Measurements from ENCODE around the gene KCNK13. TPM values are rescaled to one million over a fixed set of nuclear protein-coding genes. Genes with fewer than 3 reads are reported as not detected.

Gene KCNK13
- polyA plus RNA-seq, 1 donor (not counting 4 experiments of a cell fraction or from before 2014, with no cell fraction given), result 0.03 TPM

GRCh38 chr14:90111895-90112534, 50.2 kb downstream of the KCNK13 start:
- H2AFZ ChIP-seq (ENCODE audit: control insufficient read depth, low read length), result no peak overlapping the region
- H3K4me1 ChIP-seq (ENCODE audit: control insufficient read depth, extremely low read depth, insufficient read depth, low read length), result peaks cover 4% of the 10 kb centered on the region
- H3K9ac ChIP-seq (ENCODE audit: control insufficient read depth, extremely low read depth, insufficient read depth, low read length), result no peak overlapping the region
- H3K4me3 ChIP-seq (ENCODE audit: control insufficient read depth in 2 of 3, extremely low read depth in 1 of 3, insufficient read depth in 2 of 3, low read depth in 1 of 3, low read length in 3 of 3), result no peak overlapping the region
- no peaks in the 10 kb centered on the region for H3K79me2 ChIP-seq (ENCODE audit: control insufficient read depth, insufficient read depth, low read length)
- H4K20me1 ChIP-seq (ENCODE audit: control insufficient read depth, extremely low read depth, insufficient read depth, low read length), result no peaks in the 10 kb centered on the region
- H3K36me3 ChIP-seq (ENCODE audit: control insufficient read depth in 2 of 2, extremely low read depth in 1 of 2, insufficient read depth in 2 of 2, low read length in 2 of 2), result no peaks in the 10 kb centered on the region
- dilution Hi-C loops (cut with MboI; ENCODE audit: extremely low pct_ligation_motif_present, low sequenced_read_pairs), result no loop called here
- H3K27me3 ChIP-seq (ENCODE audit: control insufficient read depth, extremely low read depth, insufficient read depth, low read length), result peaks cover 13% of the 10 kb centered on the region
- peak; percentile 9 for DNase-seq (ENCODE audit: low read depth, low spot score)
- H3K4me2 ChIP-seq (ENCODE audit: control insufficient read depth, extremely low read depth, insufficient read depth, low read depth, low read length), result no peak overlapping the region
- H3K9me3 ChIP-seq (ENCODE audit: control insufficient read depth, low read depth, low read length), result no peaks in the 10 kb centered on the region
- H3K27ac ChIP-seq (ENCODE audit: control insufficient read depth, insufficient read depth, low read length), result no peak overlapping the region
- peak; percentile 36 for FAIRE-seq
- H3K9me1 ChIP-seq (ENCODE audit: control insufficient read depth, extremely low read depth, insufficient read depth, low read length), result no peaks in the 10 kb centered on the region
- TF ChIP-seq EZH2 (IDR thresholded peaks at IDR 0.05; ENCODE audit: low read length), result no peak

- FAIRE-seq (no peak), DNase-seq (ENCODE audit: low read depth, low spot score) (no peak)
- Histone ChIP-seq H3K9me1 (ENCODE audit: control insufficient read depth, extremely low read depth, insufficient read depth, low read length) (no peaks in the 10 kb centered on the region), H3K4me1 (ENCODE audit: control insufficient read depth, extremely low read depth, insufficient read depth, low read length) (peaks cover 4% of the 10 kb centered on the region), H3K79me2 (ENCODE audit: control insufficient read depth, insufficient read depth, low read length) (no peaks in the 10 kb centered on the region), H3K4me3 (ENCODE audit: control insufficient read depth in 2 of 3, extremely low read depth in 1 of 3, insufficient read depth in 2 of 3, low read depth in 1 of 3, low read length in 3 of 3) (no peak overlapping the region), H3K4me2 (ENCODE audit: control insufficient read depth, extremely low read depth, insufficient read depth, low read depth, low read length) (no peak overlapping the region), H3K36me3 (ENCODE audit: control insufficient read depth in 2 of 2, extremely low read depth in 1 of 2, insufficient read depth in 2 of 2, low read length in 2 of 2) (no peaks in the 10 kb centered on the region), H4K20me1 (ENCODE audit: control insufficient read depth, extremely low read depth, insufficient read depth, low read length) (no peaks in the 10 kb centered on the region), H2AFZ (ENCODE audit: control insufficient read depth, low read length) (no peak overlapping the region), H3K9ac (ENCODE audit: control insufficient read depth, extremely low read depth, insufficient read depth, low read length) (no peak overlapping the region), H3K27me3 (ENCODE audit: control insufficient read depth, extremely low read depth, insufficient read depth, low read length) (peaks cover 13% of the 10 kb centered on the region), H3K9me3 (ENCODE audit: control insufficient read depth, low read depth, low read length) (no peaks in the 10 kb centered on the region), H3K27ac (ENCODE audit: control insufficient read depth, insufficient read depth, low read length) (no peak overlapping the region)
- dilution Hi-C loops (cut with MboI; ENCODE audit: extremely low pct_ligation_motif_present, low sequenced_read_pairs), result no loop called here
- TF ChIP-seq CTCF (optimal IDR thresholded peaks at IDR 0.05 in 1 of 3, IDR thresholded peaks at IDR 0.05 in 1 of 3, conservative IDR thresholded peaks at IDR 0.05 in 1 of 3; ENCODE audit: extremely low read depth in 1 of 3, insufficient read depth in 2 of 3, low read length in 3 of 3) (peak; percentile 24 to 37 (median 27)), EZH2 (IDR thresholded peaks at IDR 0.05; ENCODE audit: low read length) (no peak)
These were observed 52.8 kb downstream of the KCNK13 start for GRCh38 chr14:90114554-90114953.

GRCh38 chr14:90115780-90116179, 54.0 kb downstream of the KCNK13 start:
- H3K27ac ChIP-seq (ENCODE audit: control insufficient read depth, insufficient read depth, low read length), result no peak overlapping the region
- H3K27me3 ChIP-seq (ENCODE audit: control insufficient read depth, extremely low read depth, insufficient read depth, low read length), result peaks cover 13% of the 10 kb centered on the region
- dilution Hi-C loops (cut with MboI; ENCODE audit: extremely low pct_ligation_motif_present, low sequenced_read_pairs), result no loop called here
- no peak overlapping the region for H3K4me2 ChIP-seq (ENCODE audit: control insufficient read depth, extremely low read depth, insufficient read depth, low read depth, low read length)
- FAIRE-seq (no peak), DNase-seq (ENCODE audit: low read depth, low spot score) (no peak)
- H3K36me3 ChIP-seq (ENCODE audit: control insufficient read depth in 2 of 2, extremely low read depth in 1 of 2, insufficient read depth in 2 of 2, low read length in 2 of 2), result no peaks in the 10 kb centered on the region
- no peak overlapping the region for H3K9ac ChIP-seq (ENCODE audit: control insufficient read depth, extremely low read depth, insufficient read depth, low read length)
- H3K4me3 ChIP-seq (ENCODE audit: control insufficient read depth in 2 of 3, extremely low read depth in 1 of 3, insufficient read depth in 2 of 3, low read depth in 1 of 3, low read length in 3 of 3), result no peak overlapping the region
- no peak for TF ChIP-seq CTCF (optimal IDR thresholded peaks at IDR 0.05 in 1 of 3, IDR thresholded peaks at IDR 0.05 in 1 of 3, conservative IDR thresholded peaks at IDR 0.05 in 1 of 3; ENCODE audit: extremely low read depth in 1 of 3, insufficient read depth in 2 of 3, low read length in 3 of 3)
- TF ChIP-seq EZH2 (IDR thresholded peaks at IDR 0.05; ENCODE audit: low read length), result no peak
- no peak overlapping the region for H2AFZ ChIP-seq (ENCODE audit: control insufficient read depth, low read length)
- no peaks in the 10 kb centered on the region for H3K9me3 ChIP-seq (ENCODE audit: control insufficient read depth, low read depth, low read length)
- H3K9me1 ChIP-seq (ENCODE audit: control insufficient read depth, extremely low read depth, insufficient read depth, low read length), result no peaks in the 10 kb centered on the region
- peaks cover 4% of the 10 kb centered on the region for H3K4me1 ChIP-seq (ENCODE audit: control insufficient read depth, extremely low read depth, insufficient read depth, low read length)
- H4K20me1 ChIP-seq (ENCODE audit: control insufficient read depth, extremely low read depth, insufficient read depth, low read length), result no peaks in the 10 kb centered on the region
- no peaks in the 10 kb centered on the region for H3K79me2 ChIP-seq (ENCODE audit: control insufficient read depth, insufficient read depth, low read length)
